ENCODE measurements around the gene PSMA6.

DNA sequence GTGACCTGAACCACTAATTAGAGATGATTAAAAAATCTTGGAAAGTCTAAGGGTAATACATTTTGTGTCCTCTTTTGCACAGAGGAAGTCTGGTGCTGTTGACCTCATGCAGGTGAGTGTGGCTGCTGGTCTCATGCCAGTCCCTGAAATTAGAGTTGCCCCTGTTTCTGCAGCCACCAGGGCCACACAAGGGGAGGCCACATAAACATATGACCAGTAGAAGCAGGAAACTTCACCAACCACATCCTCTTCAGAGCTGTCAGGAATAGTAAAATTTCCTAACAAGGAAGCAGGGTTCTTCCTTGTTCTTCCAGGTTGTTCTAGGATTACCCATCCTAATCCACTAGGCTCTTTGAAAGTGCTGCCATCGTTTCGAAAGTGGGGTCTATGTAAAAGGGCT is 28.3 kb downstream of the PSMA6 start:
- TF ChIP-seq, protein P1, sequence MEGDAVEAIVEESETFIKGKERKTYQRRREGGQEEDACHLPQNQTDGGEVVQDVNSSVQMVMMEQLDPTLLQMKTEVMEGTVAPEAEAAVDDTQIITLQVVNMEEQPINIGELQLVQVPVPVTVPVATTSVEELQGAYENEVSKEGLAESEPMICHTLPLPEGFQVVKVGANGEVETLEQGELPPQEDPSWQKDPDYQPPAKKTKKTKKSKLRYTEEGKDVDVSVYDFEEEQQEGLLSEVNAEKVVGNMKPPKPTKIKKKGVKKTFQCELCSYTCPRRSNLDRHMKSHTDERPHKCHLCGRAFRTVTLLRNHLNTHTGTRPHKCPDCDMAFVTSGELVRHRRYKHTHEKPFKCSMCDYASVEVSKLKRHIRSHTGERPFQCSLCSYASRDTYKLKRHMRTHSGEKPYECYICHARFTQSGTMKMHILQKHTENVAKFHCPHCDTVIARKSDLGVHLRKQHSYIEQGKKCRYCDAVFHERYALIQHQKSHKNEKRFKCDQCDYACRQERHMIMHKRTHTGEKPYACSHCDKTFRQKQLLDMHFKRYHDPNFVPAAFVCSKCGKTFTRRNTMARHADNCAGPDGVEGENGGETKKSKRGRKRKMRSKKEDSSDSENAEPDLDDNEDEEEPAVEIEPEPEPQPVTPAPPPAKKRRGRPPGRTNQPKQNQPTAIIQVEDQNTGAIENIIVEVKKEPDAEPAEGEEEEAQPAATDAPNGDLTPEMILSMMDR (optimal IDR thresholded peaks at IDR 0.05 in 1 of 3, IDR thresholded peaks at IDR 0.05 in 1 of 3, conservative IDR thresholded peaks at IDR 0.05 in 1 of 3; ENCODE audit: extremely low read depth in 1 of 3, insufficient read depth in 2 of 3, low read length in 3 of 3) = no peak
- no peak for TF ChIP-seq EZH2 (IDR thresholded peaks at IDR 0.05; ENCODE audit: low read length)
